DMS79 (cell line): ENCODE results near the gene PRKG1.
"Not testable (repeated sequence)": the region's sequence is repeated elsewhere in the genome, so short reads cannot be mapped to it uniquely, and the experiment has no call there.

Experiments
- DNase-seq: peaks from one replicate; lab custom pipeline; 2025; lab: John Stamatoyannopoulos, UW

PRKG1 gene

GRCh38 chr10:51510231-51510630 is 435.9 kb downstream of the PRKG1 start:
- no peak for DNase-seq

DNA sequence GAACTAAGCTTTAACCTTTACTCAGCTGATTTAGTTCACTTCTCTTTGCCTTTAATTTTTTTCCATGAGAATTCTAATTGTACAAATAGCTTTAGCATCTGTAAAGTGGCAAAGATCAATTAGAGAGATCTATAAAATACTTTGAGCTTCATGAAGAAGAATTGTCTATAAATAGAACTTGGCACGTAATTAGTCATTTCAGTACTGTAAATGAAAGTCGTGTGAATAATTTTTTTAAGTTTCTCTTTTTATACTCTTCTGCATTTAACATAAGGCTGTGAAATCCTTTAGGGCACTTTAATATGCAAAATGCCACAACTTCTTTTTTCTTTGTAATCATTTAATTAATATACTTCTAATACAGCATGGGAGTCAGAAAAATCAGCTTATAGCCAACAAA is 447.3 kb downstream of the PRKG1 start:
- DNase-seq = no peak

- DNase-seq = no peak
Observed at GRCh38 chr10:51522858-51523257, 448.6 kb downstream of the PRKG1 start.

DNA sequence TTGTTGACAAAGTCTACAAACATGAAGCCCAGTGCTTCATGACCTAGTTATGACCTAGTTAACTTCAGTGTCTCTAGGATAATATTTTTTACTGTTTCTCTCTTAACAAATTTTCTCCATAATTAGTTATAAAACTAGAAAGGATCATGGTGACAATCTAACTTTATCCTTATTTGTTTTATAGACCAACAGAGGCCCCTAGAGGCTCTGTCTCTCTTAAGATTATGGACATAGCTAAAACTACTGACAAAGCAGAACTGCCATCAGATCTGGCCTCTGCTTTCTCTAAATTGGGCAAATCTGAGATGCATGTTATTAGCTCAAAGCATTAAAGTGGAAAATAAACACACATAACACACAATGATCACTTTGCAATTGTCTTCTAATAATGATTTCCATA is 449.2 kb downstream of the PRKG1 start:
- no peak for DNase-seq

DNA sequence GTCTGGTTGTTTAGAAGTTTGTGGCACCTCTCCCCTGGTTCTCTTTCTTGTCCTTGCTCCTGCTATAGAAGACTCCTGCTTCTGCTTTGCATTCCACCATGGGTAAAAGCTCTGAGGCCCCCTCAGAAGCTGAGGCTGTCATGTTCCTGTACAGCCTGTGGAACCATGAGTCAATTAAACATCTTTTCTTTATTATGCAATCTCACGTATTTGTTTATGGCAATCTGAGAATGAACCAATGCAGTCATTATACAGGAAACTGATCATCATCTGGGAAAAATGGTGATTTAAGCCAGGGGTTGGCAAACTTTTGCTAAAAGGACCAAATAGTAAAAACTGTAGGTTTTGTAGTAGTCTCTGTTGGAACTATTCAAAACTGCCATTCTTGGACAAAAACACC is 449.8 kb downstream of the PRKG1 start:
- DNase-seq = no peak

GRCh38 chr10:51527522-51528219 is 453.4 kb downstream of the PRKG1 start:
- no peak for DNase-seq

- no peak for DNase-seq
Observed at GRCh38 chr10:51528527-51528926, 454.2 kb downstream of the PRKG1 start.

DNA sequence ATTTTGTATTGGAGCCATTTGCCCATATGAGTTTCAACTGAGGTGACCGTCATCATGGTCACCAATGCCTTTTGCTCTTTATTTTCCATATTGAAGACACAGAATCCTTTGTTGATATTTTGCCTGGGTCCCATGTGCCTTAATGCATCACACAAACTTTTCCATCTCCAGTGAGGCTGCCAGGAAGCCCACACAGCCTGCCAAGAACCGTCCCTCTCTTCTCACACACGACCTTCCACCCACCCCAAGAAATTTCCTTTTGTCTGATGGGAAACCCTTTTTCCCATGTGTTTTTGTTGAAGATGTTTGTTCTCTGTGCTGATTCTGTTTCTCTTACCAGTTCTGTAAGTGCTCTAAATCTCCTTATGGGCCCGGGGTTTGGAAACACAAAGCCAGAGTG is 456.3 kb downstream of the PRKG1 start:
- DNase-seq = no peak

GRCh38 chr10:51532044-51532443 is 457.8 kb downstream of the PRKG1 start:
- no peak for DNase-seq

GRCh38 chr10:51542853-51543252 is 468.6 kb downstream of the PRKG1 start:
- no peak for DNase-seq

- DNase-seq = no peak
Observed at GRCh38 chr10:51544933-51545332, 470.6 kb downstream of the PRKG1 start.

DNA sequence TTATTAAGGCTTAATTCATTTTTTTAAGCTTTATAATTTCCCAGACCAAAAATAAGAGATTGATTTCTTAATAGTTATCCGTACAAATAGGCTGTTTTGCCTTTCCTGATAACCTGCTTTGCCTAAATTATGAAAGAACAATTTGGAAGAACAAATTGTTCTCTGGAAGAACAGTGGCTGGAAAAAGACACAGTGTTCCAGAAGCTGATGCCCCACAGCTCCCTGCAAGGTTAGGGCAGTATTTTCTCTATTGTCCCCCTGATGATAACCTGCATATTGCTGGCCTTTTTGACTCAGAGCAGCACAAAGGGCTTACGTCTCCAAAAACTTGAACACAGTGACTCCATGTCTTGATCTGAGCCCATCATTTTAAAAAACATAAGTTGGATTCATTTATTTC is 473.7 kb downstream of the PRKG1 start:
- no peak for DNase-seq

- DNase-seq = no peak
Observed at GRCh38 chr10:51552879-51553278, 478.6 kb downstream of the PRKG1 start.

GRCh38 chr10:51564896-51565510 is 490.7 kb downstream of the PRKG1 start:
- DNase-seq = no peak

- no peak for DNase-seq
Observed at GRCh38 chr10:51567271-51567670, 493.0 kb downstream of the PRKG1 start.

DNA sequence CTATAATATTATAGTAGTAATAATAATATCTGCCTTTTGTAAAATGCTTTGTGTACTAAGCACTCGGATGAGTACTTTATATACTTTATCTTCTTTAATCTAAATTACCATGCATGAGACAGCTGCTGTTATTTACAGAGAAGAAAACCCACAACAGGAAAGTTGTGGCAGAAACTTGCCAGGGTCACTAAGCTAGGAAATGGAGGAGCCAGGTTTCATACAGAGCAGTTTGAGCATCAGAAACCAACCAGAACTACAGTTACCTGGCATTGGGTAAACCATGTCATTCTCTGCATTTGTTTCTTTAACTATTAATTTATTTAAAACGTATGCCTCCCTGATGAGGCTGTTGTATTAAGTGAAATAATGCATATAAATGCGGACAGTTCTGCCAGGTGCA is 495.2 kb downstream of the PRKG1 start:
- DNase-seq = no peak

GRCh38 chr10:51574248-51575048 is 500.2 kb downstream of the PRKG1 start:
- DNase-seq = no peak

DNA sequence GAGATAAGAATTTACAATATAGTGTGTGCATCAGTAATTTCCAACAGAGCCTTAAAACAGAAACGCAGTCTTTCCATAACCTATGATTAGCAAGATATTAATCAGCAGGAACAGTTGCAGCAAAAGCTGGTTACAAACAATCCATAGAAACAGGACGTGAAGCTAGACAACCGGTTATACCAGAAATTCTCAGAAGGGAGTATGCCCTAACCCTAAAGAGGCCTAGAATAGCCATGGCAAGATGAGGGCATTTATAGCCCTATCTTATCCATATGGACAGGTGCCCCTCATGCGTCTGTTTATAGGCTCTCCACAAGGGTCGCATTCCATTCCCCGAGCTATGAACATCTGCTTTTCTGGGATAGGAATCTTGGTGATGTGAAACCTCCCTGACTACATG is 506.9 kb downstream of the PRKG1 start:
- not testable (repeated sequence) for DNase-seq

GRCh38 chr10:51583976-51584375 is 509.7 kb downstream of the PRKG1 start:
- DNase-seq = no peak

DNA sequence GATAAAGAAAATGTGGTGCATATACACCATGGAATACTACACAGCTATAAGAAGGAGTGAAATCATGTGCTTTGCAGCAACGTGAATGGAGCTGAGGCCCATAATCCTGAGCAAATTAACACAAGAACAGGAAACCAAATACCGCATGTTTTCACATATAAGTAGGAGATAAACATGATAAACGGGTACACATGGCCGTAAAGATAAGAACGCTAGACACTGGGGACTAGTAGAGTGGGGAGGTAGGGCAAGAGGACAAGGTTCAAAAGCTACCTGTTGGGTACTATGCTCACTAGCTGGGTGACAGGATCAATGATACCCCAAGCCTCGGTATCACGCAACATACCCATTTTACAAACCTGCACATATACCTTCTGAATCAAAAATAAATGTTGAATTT is 511.5 kb downstream of the PRKG1 start:
- no peak for DNase-seq

DNA sequence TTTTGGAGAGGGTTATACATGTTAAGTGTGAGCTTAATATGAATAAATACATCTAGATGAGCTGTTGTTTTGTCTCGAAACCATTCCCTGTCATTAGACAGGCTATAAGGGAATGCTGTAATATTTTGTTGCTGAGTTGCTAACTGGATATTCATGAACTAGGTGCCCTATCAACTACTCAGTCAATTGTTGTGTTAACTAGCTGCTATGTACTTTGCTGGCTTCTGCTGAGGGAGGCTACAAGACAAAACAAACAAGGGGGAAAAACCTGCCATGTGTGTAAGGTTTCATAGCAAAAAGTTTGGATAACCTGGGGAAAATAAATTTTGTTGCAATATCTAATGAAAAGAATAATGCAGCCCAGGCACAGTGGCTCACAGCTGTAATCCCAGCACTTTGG is 514.7 kb downstream of the PRKG1 start:
- no peak for DNase-seq

GRCh38 chr10:51590818-51591217 is 516.5 kb downstream of the PRKG1 start:
- no peak for DNase-seq

GRCh38 chr10:51596695-51597094 is 522.4 kb downstream of the PRKG1 start:
- no peak for DNase-seq
